HG03457 (cell line): ENCODE data around the gene IL4I1.

Experiments
- ATAC-seq: cut with Tn5 transposase; IDR thresholded peaks from one replicate; pipeline ENCODE4 v1.9.1; 2021; ENCODE audit warnings: moderate number of reproducible peaks; ENCODE audit not compliant: unreplicated experiment

IL4I1 gene

GRCh38 chr19:49853852-49854377 lies 42.8 kb downstream of the IL4I1 start:
- ATAC-seq: no peak

GRCh38 chr19:49852631-49853126 lies 44.0 kb downstream of the IL4I1 start:
- no peak for ATAC-seq

- ATAC-seq: no peak
These were observed 45.0 kb downstream of the IL4I1 start for GRCh38 chr19:49851456-49852259.

- ATAC-seq: peak; percentile 42
These were observed 46.0 kb downstream of the IL4I1 start, which contains the start of gene PTOV1 for GRCh38 chr19:49850487-49851342. Gene PTOV1 (plus strand): TSS chr19:49851159.

- no peak for ATAC-seq
These were observed 46.5 kb downstream of the IL4I1 start for GRCh38 chr19:49850221-49850486.

- ATAC-seq: no peak
These were observed 47.1 kb downstream of the IL4I1 start for GRCh38 chr19:49849433-49850220.

GRCh38 chr19:49848938-49849337 lies 47.7 kb downstream of the IL4I1 start:
- no peak for ATAC-seq

GRCh38 chr19:49847731-49848696 lies 48.7 kb downstream of the IL4I1 start:
- ATAC-seq: no peak

GRCh38 chr19:49846408-49846807 lies 50.3 kb downstream of the IL4I1 start:
- ATAC-seq: no peak

- ATAC-seq: no peak
These were observed 51.3 kb downstream of the IL4I1 start for GRCh38 chr19:49845414-49845813.

GRCh38 chr19:49844138-49845095 lies 52.3 kb downstream of the IL4I1 start:
- ATAC-seq: no peak

GRCh38 chr19:49843265-49843664 lies 53.4 kb downstream of the IL4I1 start:
- no peak for ATAC-seq

- no peak for ATAC-seq
These were observed 55.9 kb downstream of the IL4I1 start for GRCh38 chr19:49840736-49841249.

- no peak for ATAC-seq
These were observed 56.4 kb downstream of the IL4I1 start for GRCh38 chr19:49840321-49840720.

- ATAC-seq: no peak
These were observed 57.0 kb downstream of the IL4I1 start for GRCh38 chr19:49839713-49840112.
